Measurements from ENCODE around the gene BMP10. TPM values are rescaled to one million over a fixed set of nuclear protein-coding genes. Genes with fewer than 3 reads are reported as not detected.

The BMP10 gene
- total and polyA plus RNA-seq, 2 of the 8 experiments (the other 6 are each of a cell fraction or from before 2014, with no cell fraction given), result not detected

- Histone ChIP-seq H2BK5ac (ENCODE audit: low read depth, low read length) (no peak overlapping the region), H2AK5ac (ENCODE audit: low read depth, low read length) (no peak overlapping the region), H3K79me1 (ENCODE audit: low read depth, low read length) (no peaks in the 10 kb centered on the region), H3K9me3 (ENCODE audit: insufficient read depth in 2 of 2, low read depth in 1 of 2, low read length in 1 of 2) (peaks cover 3 to 4% of the 10 kb centered on the region in 2 experiments; a peak in 1 of 4 replicates), H3K4me2 (ENCODE audit: insufficient read depth in 1 of 2, low read depth in 2 of 2, low read length in 2 of 2) (no peak overlapping the region), H3K9ac (replicated peaks in 1 of 4; ENCODE audit: extremely low read depth in 1 of 4, low read depth in 3 of 4, low read length in 3 of 4) (no peak overlapping the region), H3K14ac (ENCODE audit: insufficient read length) (no peak overlapping the region), H3K23me2 (ENCODE audit: low read depth, low read length) (no peaks in the 10 kb centered on the region), H3K4me1 (replicated peaks in 1 of 4; ENCODE audit: control insufficient read depth in 3 of 4, insufficient read depth in 4 of 4, low read length in 3 of 4) (no peaks in the 10 kb centered on the region), H4K91ac (replicated peaks; ENCODE audit: insufficient read length, low read length) (no peak overlapping the region), H2BK12ac (ENCODE audit: low read depth, low read length) (no peak overlapping the region), H3K79me2 (ENCODE audit: control insufficient read depth in 1 of 2, insufficient read depth in 2 of 2, low read length in 2 of 2) (no peaks in the 10 kb centered on the region), H2AFZ (ENCODE audit: low read length) (no peak overlapping the region), H3K27ac (ENCODE audit: low read depth, low read length) (no peak overlapping the region), H3K56ac (replicated peaks; ENCODE audit: insufficient read length, low read depth, low read length) (no peak overlapping the region), H4K8ac (ENCODE audit: extremely low read depth, insufficient read depth, low read length) (no peak overlapping the region), H3K27me3 (replicated peaks in 1 of 4; ENCODE audit: control insufficient read depth in 3 of 4, extremely low read depth in 1 of 4, insufficient read depth in 3 of 4, low read length in 3 of 4) (no peaks in the 10 kb centered on the region; a peak in 1 of 7 replicates), H4K20me1 (replicated peaks in 1 of 2; ENCODE audit: control insufficient read depth in 1 of 2, insufficient read depth in 2 of 2, low read length in 2 of 2) (no peaks in the 10 kb centered on the region), H2BK15ac (ENCODE audit: low read length) (no peak overlapping the region), H4K5ac (ENCODE audit: insufficient read length, low read depth, low read length) (no peak overlapping the region), H2BK120ac (replicated peaks; ENCODE audit: low read depth, low read length) (no peak overlapping the region), H3K23ac (ENCODE audit: insufficient read length) (no peak overlapping the region), H3K4ac (replicated peaks; ENCODE audit: insufficient read length, low read depth, low read length) (no peak overlapping the region), H3K4me3 (ENCODE audit: extremely low read depth in 1 of 4, insufficient read depth in 2 of 4, low read depth in 3 of 4, low read length in 4 of 4) (no peak overlapping the region), H2BK20ac (ENCODE audit: low read length) (no peak overlapping the region), H3K36me3 (ENCODE audit: control insufficient read depth in 2 of 4, insufficient read depth in 4 of 4, low read length in 3 of 4) (no peaks in the 10 kb centered on the region), H3K18ac (ENCODE audit: extremely low read depth, low read length) (no peak overlapping the region)
- 83% methylated on average over 2 of the region's 2 CpGs; no CpG with 5 or more reads in 1 of the 2 experiments for WGBS, 2 experiments (ENCODE audit: extremely low coverage in 1 of 2, insufficient coverage in 1 of 2, insufficient read length in 1 of 2, insufficient replicate concordance in 2 of 2, low coverage in 1 of 2, low lambda C conversion rate in 2 of 2, missing lambda C conversion rate in 1 of 2)
- TF ChIP-seq TCF12 (IDR thresholded peaks at IDR 0.05; ENCODE audit: low read depth, low read length) (no peak), GABPA (IDR thresholded peaks at IDR 0.05; ENCODE audit: borderline replicate concordance, insufficient read depth, low read length) (no peak), SP2 (IDR thresholded peaks at IDR 0.05; ENCODE audit: low read length) (no peak), CBX8 (IDR thresholded peaks at IDR 0.05; ENCODE audit: borderline replicate concordance, low read depth, low read length) (no peak), SIN3A (conservative IDR thresholded peaks at IDR 0.05 in 1 of 2, IDR thresholded peaks at IDR 0.05 in 1 of 2; ENCODE audit: low read depth in 1 of 2, low read length in 2 of 2) (no peak), RNF2 (IDR thresholded peaks at IDR 0.05; ENCODE audit: borderline replicate concordance, low read depth, low read length, missing control alignments, poor library complexity, severe bottlenecking) (no peak), TEAD4 (IDR thresholded peaks at IDR 0.05; ENCODE audit: low read depth, low read length) (no peak), RAD21 (IDR thresholded peaks at IDR 0.05 in 1 of 2, conservative IDR thresholded peaks at IDR 0.05 in 1 of 2; ENCODE audit: low read depth in 2 of 2, low read length in 2 of 2) (no peak), CHD2 (IDR thresholded peaks at IDR 0.05; ENCODE audit: low read length) (no peak), RFX5 (IDR thresholded peaks at IDR 0.05; ENCODE audit: borderline replicate concordance, low read depth, low read length) (no peak)
- CTCF ChIA-PET (ENCODE audit: partially characterized antibody), result interaction anchor here (0.6 to 13.2 kb wide), 13 partner anchors 8 to 353 kb away, joined by 3 to 113 read pairs (median 5); no protein-coding TSS in a partner anchor
- DNase-seq (ENCODE audit: low read depth in 1 of 2, low spot score in 2 of 2) (no peak), FAIRE-seq (no peak)
- POLR2A ChIA-PET (ENCODE audit: partially characterized antibody), result no interaction called here
Measured at GRCh38 chr2:68845043-68845442, 26.2 kb downstream of the BMP10 start.
